ENCODE data around the gene NAA80.
"Not testable (repeated sequence)": the region's sequence is repeated elsewhere in the genome, so short reads cannot be mapped to it uniquely, and the experiment has no call there.

Gene NAA80

GRCh38 chr3:50263478-50264382, 35.5 kb downstream of the NAA80 start:
- TF ChIP-seq CTCF (conservative IDR thresholded peaks at IDR 0.05; ENCODE audit: low read depth, low read length): no peak
- no peak overlapping the region for H3K4me3 ChIP-seq (ENCODE audit: low read length)
- DNase-seq (ENCODE audit: low read depth): no peak

GRCh38 chr3:50262778-50263177, 36.4 kb downstream of the NAA80 start:
- TF ChIP-seq CTCF (conservative IDR thresholded peaks at IDR 0.05; ENCODE audit: low read depth, low read length): no peak
- H3K4me3 ChIP-seq (ENCODE audit: low read length): no peak overlapping the region
- DNase-seq (ENCODE audit: low read depth): no peak

- not testable (repeated sequence) for DNase-seq (ENCODE audit: low read depth); H3K4me3 ChIP-seq (ENCODE audit: low read length)
These were observed 37.0 kb downstream of the NAA80 start for GRCh38 chr3:50262200-50262599.

GRCh38 chr3:50261505-50261904, 37.7 kb downstream of the NAA80 start:
- no peak overlapping the region for H3K4me3 ChIP-seq (ENCODE audit: low read length)
- no peak for DNase-seq (ENCODE audit: low read depth)
- no peak for TF ChIP-seq CTCF (conservative IDR thresholded peaks at IDR 0.05; ENCODE audit: low read depth, low read length)

- no peak for TF ChIP-seq CTCF (conservative IDR thresholded peaks at IDR 0.05; ENCODE audit: low read depth, low read length)
- no peak for DNase-seq (ENCODE audit: low read depth)
- peak overlapping the region; percentile 41 for H3K4me3 ChIP-seq (ENCODE audit: low read length)
These were observed 38.2 kb downstream of the NAA80 start for GRCh38 chr3:50260942-50261441.

GRCh38 chr3:50260027-50260941, 38.9 kb downstream of the NAA80 start:
- peak; percentile 71 for DNase-seq (ENCODE audit: low read depth)
- peak overlapping the region; percentile 41 for H3K4me3 ChIP-seq (ENCODE audit: low read length)
- peak; percentile 77 for TF ChIP-seq CTCF (conservative IDR thresholded peaks at IDR 0.05; ENCODE audit: low read depth, low read length)

GRCh38 chr3:50259432-50260026, 39.7 kb downstream of the NAA80 start:
- TF ChIP-seq CTCF (conservative IDR thresholded peaks at IDR 0.05; ENCODE audit: low read depth, low read length): no peak
- DNase-seq (ENCODE audit: low read depth): no peak
- no peak overlapping the region for H3K4me3 ChIP-seq (ENCODE audit: low read length)

Data from retinal pigment epithelial cell (primary cell).